ENCODE data around the gene CYSLTR2.

- TF ChIP-seq POLR2A (IDR thresholded peaks at IDR 0.05) (no peak), CTCF (IDR thresholded peaks at IDR 0.05) (no peak), POLR2AphosphoS5 (IDR thresholded peaks at IDR 0.05) (no peak)
Measured at GRCh38 chr13:48680756-48681392, 27.1 kb downstream of the CYSLTR2 start.

Measured in prostate gland (tissue), 2 donors.